ENCODE measurements around the gene TM2D1.
"Not testable (repeated sequence)": the region's sequence is repeated elsewhere in the genome, so short reads cannot be mapped to it uniquely, and the experiment has no call there.

TM2D1 gene

DNA sequence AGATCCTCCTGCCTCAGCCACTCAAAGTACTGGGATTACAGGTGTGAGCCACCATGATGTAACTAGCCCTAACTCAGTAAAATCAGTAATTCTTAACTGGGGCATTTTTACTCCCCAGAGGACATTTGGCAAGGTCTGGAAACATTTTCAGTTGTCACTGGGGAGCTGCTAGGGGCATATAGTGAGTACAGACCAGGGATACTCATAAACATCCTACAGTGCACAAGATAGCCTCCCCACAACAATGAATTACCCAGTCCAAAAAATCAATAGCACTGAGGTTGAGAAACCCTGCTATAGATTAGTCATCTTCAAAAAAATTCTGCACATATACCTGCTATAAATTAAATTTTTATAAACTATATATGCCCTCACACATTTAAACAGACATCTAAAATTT lies 13.0 kb downstream of the TM2D1 start:
- H3K27ac ChIP-seq (ENCODE audit: low read depth, low read length) = no peak overlapping the region
- no peaks in the 10 kb centered on the region for H3K4me1 ChIP-seq (ENCODE audit: insufficient read depth, low read length)
- no peaks in the 10 kb centered on the region for H3K9me3 ChIP-seq (ENCODE audit: insufficient read depth, low read depth, low read length)
- H3K27me3 ChIP-seq (ENCODE audit: insufficient read depth, low read length) = no peaks in the 10 kb centered on the region
- H3K9ac ChIP-seq (ENCODE audit: low read depth, low read length) = no peak overlapping the region
- H3K36me3 ChIP-seq (ENCODE audit: insufficient read depth, low read length) = peaks cover 25% of the 10 kb centered on the region
- H3K4me3 ChIP-seq (ENCODE audit: low read length) = no peak overlapping the region

DNA sequence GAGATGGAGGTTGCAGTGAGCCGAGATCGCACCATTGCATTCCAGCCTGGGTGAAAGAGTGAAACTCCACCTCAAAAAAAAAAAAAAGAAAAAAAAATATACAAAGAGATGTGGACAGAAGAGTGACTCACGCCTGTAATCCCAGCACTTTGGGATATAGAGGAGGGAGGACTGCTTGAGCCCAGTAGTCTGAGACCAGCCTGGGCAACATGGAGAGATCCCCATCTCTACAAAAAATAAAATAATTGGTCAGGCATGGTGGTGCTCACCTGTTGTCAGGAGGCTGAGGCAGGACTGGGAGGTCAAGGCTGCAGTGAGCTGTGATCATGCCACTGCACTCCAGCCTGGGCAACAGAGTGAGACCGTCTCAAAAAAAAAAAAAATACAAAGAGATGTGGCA lies 13.7 kb downstream of the TM2D1 start:
- H3K9ac ChIP-seq (ENCODE audit: low read depth, low read length); H3K27ac ChIP-seq (ENCODE audit: low read depth, low read length); H3K4me3 ChIP-seq (ENCODE audit: low read length); H3K27me3 ChIP-seq (ENCODE audit: insufficient read depth, low read length); H3K9me3 ChIP-seq (ENCODE audit: insufficient read depth, low read depth, low read length); H3K4me1 ChIP-seq (ENCODE audit: insufficient read depth, low read length): not testable (repeated sequence)
- H3K36me3 ChIP-seq (ENCODE audit: insufficient read depth, low read length) = peaks cover 29% of the 10 kb centered on the region
- WGBS = 88% methylated on average over 4 of the region's 4 CpGs

GRCh38 chr1:61709908-61710289 lies 15.0 kb downstream of the TM2D1 start:
- no peak overlapping the region for H3K27ac ChIP-seq (ENCODE audit: low read depth, low read length)
- H3K36me3 ChIP-seq (ENCODE audit: insufficient read depth, low read length) = peaks cover 39% of the 10 kb centered on the region
- no peak overlapping the region for H3K4me3 ChIP-seq (ENCODE audit: low read length)
- 92% methylated on average over 2 of the region's 2 CpGs for WGBS
- H3K4me1 ChIP-seq (ENCODE audit: insufficient read depth, low read length) = no peaks in the 10 kb centered on the region
- H3K27me3 ChIP-seq (ENCODE audit: insufficient read depth, low read length) = no peaks in the 10 kb centered on the region
- no peak overlapping the region for H3K9ac ChIP-seq (ENCODE audit: low read depth, low read length)
- no peaks in the 10 kb centered on the region for H3K9me3 ChIP-seq (ENCODE audit: insufficient read depth, low read depth, low read length)

GRCh38 chr1:61708953-61709907 lies 15.7 kb downstream of the TM2D1 start:
- Histone ChIP-seq H3K4me1 (ENCODE audit: insufficient read depth, low read length) (no peaks in the 10 kb centered on the region), H3K27me3 (ENCODE audit: insufficient read depth, low read length) (no peaks in the 10 kb centered on the region), H3K36me3 (ENCODE audit: insufficient read depth, low read length) (peaks cover 43% of the 10 kb centered on the region), H3K27ac (ENCODE audit: low read depth, low read length) (no peak overlapping the region), H3K4me3 (ENCODE audit: low read length) (no peak overlapping the region), H3K9ac (ENCODE audit: low read depth, low read length) (no peak overlapping the region), H3K9me3 (ENCODE audit: insufficient read depth, low read depth, low read length) (no peaks in the 10 kb centered on the region)
- WGBS = 98% methylated on average over 5 of the region's 7 CpGs

DNA sequence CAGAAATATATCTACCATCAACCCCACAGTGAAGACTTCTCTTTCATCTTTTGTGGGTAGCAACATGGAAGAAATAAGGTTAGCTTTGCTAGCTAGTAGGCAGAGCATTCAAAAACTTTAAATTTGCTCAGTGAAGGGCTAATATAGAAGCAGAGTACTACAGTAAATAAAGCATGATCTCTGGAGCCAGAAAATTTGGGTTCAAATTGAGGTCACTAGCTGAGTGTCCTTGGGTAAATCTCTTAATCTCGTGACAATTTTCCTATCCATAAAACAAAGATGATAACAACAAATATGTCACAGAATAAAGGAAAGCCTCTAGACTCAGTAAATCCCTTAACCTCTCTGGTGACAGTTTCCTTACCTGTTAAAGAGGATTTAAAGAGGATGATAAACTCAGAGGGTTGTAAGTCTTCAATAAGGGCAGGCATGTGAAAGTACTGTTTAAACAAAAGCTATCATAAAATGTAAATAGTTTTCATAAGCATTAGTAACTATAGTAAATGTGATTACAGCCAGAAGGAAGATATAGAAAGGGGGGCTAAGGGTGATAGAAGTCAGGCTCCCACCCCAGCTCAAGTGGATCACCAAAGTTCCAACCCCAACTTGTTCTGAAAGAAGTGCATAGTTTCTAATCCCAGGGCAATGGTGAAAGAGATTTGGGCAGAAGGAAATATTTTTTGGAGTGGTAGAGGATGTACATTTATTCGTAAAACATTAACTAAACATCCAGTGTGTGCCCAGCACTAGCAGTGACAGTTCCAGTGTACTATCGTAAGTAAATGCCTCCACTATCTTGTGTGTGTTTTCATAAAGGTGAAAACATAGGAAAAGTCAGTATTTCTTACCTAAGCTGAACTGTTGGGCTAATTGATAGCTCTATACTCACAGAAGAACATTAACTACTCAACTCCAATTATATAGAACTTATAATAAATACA lies 24.8 kb downstream of the TM2D1 start:
- H3K27ac ChIP-seq (ENCODE audit: low read depth, low read length) = no peak overlapping the region
- no peaks in the 10 kb centered on the region for H3K9me3 ChIP-seq (ENCODE audit: insufficient read depth, low read depth, low read length)
- H3K27me3 ChIP-seq (ENCODE audit: insufficient read depth, low read length) = no peaks in the 10 kb centered on the region
- 97% methylated on average over 3 of the region's 3 CpGs for WGBS
- H3K9ac ChIP-seq (ENCODE audit: low read depth, low read length) = no peak overlapping the region
- H3K4me3 ChIP-seq (ENCODE audit: low read length) = no peak overlapping the region
- no peaks in the 10 kb centered on the region for H3K4me1 ChIP-seq (ENCODE audit: insufficient read depth, low read length)
- H3K36me3 ChIP-seq (ENCODE audit: insufficient read depth, low read length) = peaks cover 58% of the 10 kb centered on the region

DNA sequence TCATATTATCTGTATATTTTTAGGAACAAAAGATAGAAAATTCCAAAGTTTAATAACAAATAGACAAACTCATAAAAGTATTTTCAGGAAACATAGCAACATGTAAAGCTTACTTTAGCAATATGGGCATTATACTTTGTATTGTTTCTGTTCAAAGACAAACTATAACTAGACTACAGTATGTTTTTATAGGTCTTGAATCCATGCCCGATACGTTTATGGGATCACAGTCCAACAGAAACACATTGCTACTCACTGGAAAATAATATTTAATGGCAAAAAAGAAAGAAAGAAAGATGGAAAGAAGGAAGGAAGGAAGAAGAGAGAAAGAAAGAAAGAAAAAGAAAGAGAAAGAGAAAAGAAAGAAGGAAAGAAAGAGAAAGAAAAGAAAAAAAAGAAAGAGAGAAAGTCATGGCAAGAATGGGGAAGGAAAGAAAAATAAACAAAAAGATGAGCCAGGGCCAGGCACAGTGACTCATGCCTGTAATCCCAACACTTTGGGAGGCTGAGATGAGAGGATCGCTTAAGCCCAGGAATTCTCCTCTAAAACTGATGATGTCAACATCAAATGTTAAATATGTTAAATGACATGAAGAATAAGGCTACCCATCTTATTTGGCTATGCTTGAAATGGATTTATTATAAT lies 32.7 kb downstream of the TM2D1 start:
- WGBS = no CpG with 5 or more reads among the region's 3 CpGs
- no peak overlapping the region for H3K4me3 ChIP-seq (ENCODE audit: low read length)
- H3K27ac ChIP-seq (ENCODE audit: low read depth, low read length) = no peak overlapping the region

GRCh38 chr1:61687901-61688300 lies 37.0 kb downstream of the TM2D1 start:
- no peak overlapping the region for H3K9ac ChIP-seq (ENCODE audit: low read depth, low read length)
- H3K27me3 ChIP-seq (ENCODE audit: insufficient read depth, low read length) = no peaks in the 10 kb centered on the region
- H3K9me3 ChIP-seq (ENCODE audit: insufficient read depth, low read depth, low read length) = no peaks in the 10 kb centered on the region
- no CpG with 5 or more reads among the region's 1 CpG for WGBS
- H3K36me3 ChIP-seq (ENCODE audit: insufficient read depth, low read length) = peaks cover 16% of the 10 kb centered on the region
- no peak overlapping the region for H3K27ac ChIP-seq (ENCODE audit: low read depth, low read length)
- no peak overlapping the region for H3K4me3 ChIP-seq (ENCODE audit: low read length)
- H3K4me1 ChIP-seq (ENCODE audit: insufficient read depth, low read length) = no peaks in the 10 kb centered on the region

More for the DNA sequence above, 32.7 kb downstream of the TM2D1 start:
- H3K9me3 ChIP-seq (ENCODE audit: insufficient read depth, low read depth, low read length) = no peaks in the 10 kb centered on the region
- no peaks in the 10 kb centered on the region for H3K4me1 ChIP-seq (ENCODE audit: insufficient read depth, low read length)
- H3K36me3 ChIP-seq (ENCODE audit: insufficient read depth, low read length) = peaks cover 11% of the 10 kb centered on the region
- H3K9ac ChIP-seq (ENCODE audit: low read depth, low read length) = no peak overlapping the region
- no peaks in the 10 kb centered on the region for H3K27me3 ChIP-seq (ENCODE audit: insufficient read depth, low read length)

DNA sequence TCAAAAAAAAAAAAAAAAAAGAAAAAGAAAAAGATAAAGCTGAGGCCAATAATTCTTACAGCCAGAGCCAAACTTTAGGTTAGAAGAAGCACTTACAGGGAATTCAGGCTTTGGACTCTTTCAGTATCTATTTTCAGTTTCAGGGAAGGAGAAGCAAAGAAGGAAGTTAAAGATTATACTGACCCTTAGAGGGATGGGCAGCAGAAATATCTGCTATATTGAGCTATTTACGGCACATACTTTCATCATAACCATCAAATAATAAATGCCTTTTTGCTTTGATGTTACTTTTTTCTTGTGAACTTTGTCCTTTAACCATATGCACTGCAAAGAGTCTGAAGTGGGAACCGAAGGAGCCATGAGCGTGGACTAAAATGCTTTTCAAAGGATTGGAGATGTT lies 42.0 kb downstream of the TM2D1 start:
- Histone ChIP-seq H3K9ac (ENCODE audit: low read depth, low read length) (no peak overlapping the region), H3K27ac (ENCODE audit: low read depth, low read length) (no peak overlapping the region), H3K27me3 (ENCODE audit: insufficient read depth, low read length) (no peaks in the 10 kb centered on the region), H3K4me1 (ENCODE audit: insufficient read depth, low read length) (no peaks in the 10 kb centered on the region), H3K9me3 (ENCODE audit: insufficient read depth, low read depth, low read length) (no peaks in the 10 kb centered on the region), H3K4me3 (ENCODE audit: low read length) (no peak overlapping the region), H3K36me3 (ENCODE audit: insufficient read depth, low read length) (peaks cover 29% of the 10 kb centered on the region)
- WGBS = 83% methylated on average over 2 of the region's 3 CpGs

GRCh38 chr1:61680500-61680899 lies 44.4 kb downstream of the TM2D1 start:
- Histone ChIP-seq H3K27ac (ENCODE audit: low read depth, low read length) (no peak overlapping the region), H3K9me3 (ENCODE audit: insufficient read depth, low read depth, low read length) (no peaks in the 10 kb centered on the region), H3K36me3 (ENCODE audit: insufficient read depth, low read length) (peaks cover 22% of the 10 kb centered on the region), H3K27me3 (ENCODE audit: insufficient read depth, low read length) (no peaks in the 10 kb centered on the region), H3K9ac (ENCODE audit: low read depth, low read length) (no peak overlapping the region), H3K4me1 (ENCODE audit: insufficient read depth, low read length) (no peaks in the 10 kb centered on the region), H3K4me3 (ENCODE audit: low read length) (no peak overlapping the region)
- WGBS = 94% methylated on average over 2 of the region's 2 CpGs

- not testable (repeated sequence) for H3K36me3 ChIP-seq (ENCODE audit: insufficient read depth, low read length); H3K27ac ChIP-seq (ENCODE audit: low read depth, low read length); H3K4me1 ChIP-seq (ENCODE audit: insufficient read depth, low read length); H3K27me3 ChIP-seq (ENCODE audit: insufficient read depth, low read length); H3K4me3 ChIP-seq (ENCODE audit: low read length); H3K9me3 ChIP-seq (ENCODE audit: insufficient read depth, low read depth, low read length); H3K9ac ChIP-seq (ENCODE audit: low read depth, low read length)
- 97% methylated on average over 2 of the region's 2 CpGs for WGBS
Observed at GRCh38 chr1:61676881-61677280, 48.1 kb downstream of the TM2D1 start.

- no peak overlapping the region for H3K27ac ChIP-seq (ENCODE audit: low read depth, low read length)
- no peak overlapping the region for H3K9ac ChIP-seq (ENCODE audit: low read depth, low read length)
- H3K4me3 ChIP-seq (ENCODE audit: low read length) = no peak overlapping the region
- H3K27me3 ChIP-seq (ENCODE audit: insufficient read depth, low read length) = no peaks in the 10 kb centered on the region
- H3K9me3 ChIP-seq (ENCODE audit: insufficient read depth, low read depth, low read length) = no peaks in the 10 kb centered on the region
- no peaks in the 10 kb centered on the region for H3K4me1 ChIP-seq (ENCODE audit: insufficient read depth, low read length)
- 86% methylated on average over 3 of the region's 3 CpGs for WGBS
- no peaks in the 10 kb centered on the region for H3K36me3 ChIP-seq (ENCODE audit: insufficient read depth, low read length)
Observed at GRCh38 chr1:61674221-61674620, 50.7 kb downstream of the TM2D1 start.

All from HUES64 (cell line).